Measurements from ENCODE around the gene ASB12. TPM values are rescaled to one million over a fixed set of nuclear protein-coding genes. Genes with fewer than 3 reads are reported as not detected.

Gene ASB12
- total and polyA plus RNA-seq, 2 donors (not counting 3 experiments of a cell fraction or from before 2014, with no cell fraction given): 0.11 TPM; not detected in 1

GRCh38 chrX:64202808-64203325 is 27.5 kb downstream of the ASB12 start:
- H3K9me1 ChIP-seq (replicated peaks; ENCODE audit: control insufficient read depth, extremely low read depth, insufficient read depth, low read length): no peaks in the 10 kb centered on the region
- no peak overlapping the region for H3K4me3 ChIP-seq (replicated peaks in 1 of 3; ENCODE audit: insufficient read depth in 1 of 3, low read depth in 1 of 3, low read length in 3 of 3)
- H3K4me2 ChIP-seq (ENCODE audit: insufficient read depth, low read length): no peak overlapping the region
- H3K36me3 ChIP-seq (ENCODE audit: control insufficient read depth in 2 of 2, extremely low read depth in 1 of 2, insufficient read depth in 2 of 2, low read length in 2 of 2): no peaks in the 10 kb centered on the region
- H3K27ac ChIP-seq (ENCODE audit: insufficient read depth, low read depth, low read length): no peak overlapping the region
- ChIA-PET POLR2A (no interaction called here), CTCF (no interaction called here)
- intact Hi-C loops (cut with micrococcal nuclease) (loop anchor here (10.0 kb wide), 1 partner anchor 192 kb away; the partner anchor contains the start of gene MTMR8), dilution Hi-C loops (cut with MboI; ENCODE audit: extremely low pct_ligation_motif_present, low sequenced_read_pairs) (no loop called here)
- no peaks in the 10 kb centered on the region for H3K27me3 ChIP-seq (ENCODE audit: control insufficient read depth in 2 of 2, insufficient read depth in 2 of 2, low read length in 2 of 2)
- no peak for TF ChIP-seq GATA2 (IDR thresholded peaks at IDR 0.05; ENCODE audit: insufficient read depth, insufficient read length, low read depth, low read length)
- no peak for TF ChIP-seq MAX (IDR thresholded peaks at IDR 0.05; ENCODE audit: insufficient read depth, insufficient read length)
- no peak for TF ChIP-seq CTCF (IDR thresholded peaks at IDR 0.05; ENCODE audit: extremely low read depth in 1 of 2, insufficient read depth in 1 of 2, low read depth in 1 of 2, low read length in 2 of 2)
- TF ChIP-seq EZH2 (IDR thresholded peaks at IDR 0.05; ENCODE audit: borderline replicate concordance, low read depth, low read length, severe bottlenecking): no peak
- TF ChIP-seq JUN (IDR thresholded peaks at IDR 0.05; ENCODE audit: borderline replicate concordance, insufficient read depth, insufficient read length, low read depth): no peak
- no peak for TF ChIP-seq MYC (IDR thresholded peaks at IDR 0.05; ENCODE audit: low read depth, low read length)
- no peak for TF ChIP-seq POLR2A (IDR thresholded peaks at IDR 0.05; ENCODE audit: low read depth, low read length)
- no peak for TF ChIP-seq FOS (IDR thresholded peaks at IDR 0.05; ENCODE audit: borderline replicate concordance, insufficient read depth, low read length)
- TF ChIP-seq POLR2AphosphoS5 (IDR thresholded peaks at IDR 0.05; ENCODE audit: insufficient read depth, low read depth, low read length): no peak
- no peaks in the 10 kb centered on the region for H4K20me1 ChIP-seq (replicated peaks; ENCODE audit: control insufficient read depth, extremely low read depth, insufficient read depth, low read length)
- BruUV-seq (replicated peaks): no TSS peak
- H3K4me1 ChIP-seq (ENCODE audit: control insufficient read depth, extremely low read depth, insufficient read depth, low read length): peaks cover 3% of the 10 kb centered on the region
- no peak overlapping the region for H2AFZ ChIP-seq (ENCODE audit: low read depth, low read length)
- H3K9ac ChIP-seq (replicated peaks; ENCODE audit: extremely low read depth, insufficient read depth, low read length): no peak overlapping the region
- H3K79me2 ChIP-seq (ENCODE audit: control insufficient read depth, insufficient read depth, low read length): no peaks in the 10 kb centered on the region
- no peak for DNase-seq (ENCODE audit: low read depth, low spot score)
- FAIRE-seq: no peak
- H3K9me3 ChIP-seq (replicated peaks; ENCODE audit: control insufficient read depth, insufficient read depth, low read length): no peaks in the 10 kb centered on the region
